Endothelial cell of coronary artery (primary cell): ENCODE results near the gene SLC10A3. TPM values are rescaled to one million over a fixed set of nuclear protein-coding genes. Genes with fewer than 3 reads are reported as not detected.

Experiments
- total RNA-seq: library from RNA; depleted of rRNA; stranded (reverse); fragments of >200 nt; gene quantifications from 2 replicates; pipeline ENCODE4 v1.2.3, GENCODE V29; 2014

The SLC10A3 gene, protein sequence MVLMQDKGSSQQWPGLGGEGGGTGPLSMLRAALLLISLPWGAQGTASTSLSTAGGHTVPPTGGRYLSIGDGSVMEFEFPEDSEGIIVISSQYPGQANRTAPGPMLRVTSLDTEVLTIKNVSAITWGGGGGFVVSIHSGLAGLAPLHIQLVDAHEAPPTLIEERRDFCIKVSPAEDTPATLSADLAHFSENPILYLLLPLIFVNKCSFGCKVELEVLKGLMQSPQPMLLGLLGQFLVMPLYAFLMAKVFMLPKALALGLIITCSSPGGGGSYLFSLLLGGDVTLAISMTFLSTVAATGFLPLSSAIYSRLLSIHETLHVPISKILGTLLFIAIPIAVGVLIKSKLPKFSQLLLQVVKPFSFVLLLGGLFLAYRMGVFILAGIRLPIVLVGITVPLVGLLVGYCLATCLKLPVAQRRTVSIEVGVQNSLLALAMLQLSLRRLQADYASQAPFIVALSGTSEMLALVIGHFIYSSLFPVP
- 8.2 and 14.5 TPM in 2 replicates for total RNA-seq

DNA sequence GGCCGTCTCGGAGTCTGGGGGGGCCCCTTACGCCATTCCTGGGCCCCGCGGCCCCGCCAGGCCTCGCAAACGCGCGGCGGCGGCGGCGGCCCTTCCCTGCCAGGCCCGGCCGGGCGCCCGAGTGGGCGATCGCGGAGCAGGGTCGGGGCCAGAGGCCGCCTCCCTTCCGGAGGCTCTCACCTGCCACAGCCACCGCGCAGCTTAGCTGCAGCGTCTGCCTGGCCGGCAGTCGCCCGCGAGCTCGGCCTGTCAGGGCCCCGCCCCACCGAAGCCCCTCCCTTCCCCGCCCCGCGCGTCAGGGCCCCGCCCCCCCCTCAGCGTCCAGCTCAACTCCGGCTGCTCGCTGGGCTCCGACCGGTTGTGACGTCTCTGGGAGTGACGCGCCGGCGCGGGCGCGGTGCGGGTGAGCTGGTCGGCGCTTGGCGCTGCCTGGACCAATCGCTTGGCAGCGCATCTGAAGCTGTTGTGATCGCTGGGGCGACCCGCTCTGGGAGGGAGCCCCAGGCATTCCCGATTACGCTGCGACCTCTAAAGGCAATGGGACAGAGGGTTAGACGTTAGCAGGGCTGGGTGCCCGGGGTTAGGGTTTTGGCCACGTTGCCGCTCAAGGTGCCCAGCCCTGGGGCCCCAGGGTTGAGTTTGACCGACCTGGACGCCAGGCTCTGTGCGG lies at the start of gene SLC10A3:
TSS of gene SLC10A3 (minus strand) at position 216 of the 670 bp plus-strand sequence. CDS start 1,689 bp downstream, outside the sequence.

DNA sequence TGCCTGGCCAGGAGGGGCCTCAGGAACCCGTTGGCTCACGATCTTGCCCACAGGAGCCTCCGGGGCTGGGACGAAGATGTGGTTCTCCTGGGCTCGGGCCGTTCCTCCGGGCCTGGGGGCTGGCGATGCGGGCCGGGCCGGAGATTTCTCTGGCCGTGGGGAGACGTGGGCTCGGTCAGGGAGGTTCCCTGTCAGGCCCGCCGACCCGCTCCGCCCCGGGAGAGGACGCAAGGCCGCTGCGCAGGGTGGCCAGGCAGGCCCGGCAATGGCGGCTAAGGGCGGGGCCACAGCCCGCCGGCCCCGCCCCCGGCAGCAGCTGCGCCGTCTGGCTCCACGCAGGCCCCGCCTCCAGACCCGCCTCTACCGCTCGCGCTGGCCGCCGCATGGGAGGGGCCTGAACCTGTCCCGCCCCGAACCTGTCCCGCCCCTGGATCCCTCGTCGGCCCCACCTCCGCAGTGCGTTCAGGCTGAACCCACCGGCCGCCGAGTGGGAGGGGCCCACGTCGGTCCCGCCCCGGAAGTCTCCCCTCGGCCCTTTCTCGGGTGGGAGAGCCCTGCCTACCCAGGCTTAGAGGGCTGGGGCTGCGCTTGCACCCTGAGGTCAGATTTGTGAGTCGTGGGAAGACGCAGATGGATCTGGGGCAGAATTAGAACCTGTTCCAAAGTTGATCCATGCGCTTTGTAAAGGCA lies 25.7 kb upstream of the SLC10A3 start, which contains the start of gene FAM3A:
TSS of gene FAM3A (minus strand) at position 267 of the 690 bp plus-strand sequence. CDS start 460 bp downstream, outside the sequence.

DNA sequence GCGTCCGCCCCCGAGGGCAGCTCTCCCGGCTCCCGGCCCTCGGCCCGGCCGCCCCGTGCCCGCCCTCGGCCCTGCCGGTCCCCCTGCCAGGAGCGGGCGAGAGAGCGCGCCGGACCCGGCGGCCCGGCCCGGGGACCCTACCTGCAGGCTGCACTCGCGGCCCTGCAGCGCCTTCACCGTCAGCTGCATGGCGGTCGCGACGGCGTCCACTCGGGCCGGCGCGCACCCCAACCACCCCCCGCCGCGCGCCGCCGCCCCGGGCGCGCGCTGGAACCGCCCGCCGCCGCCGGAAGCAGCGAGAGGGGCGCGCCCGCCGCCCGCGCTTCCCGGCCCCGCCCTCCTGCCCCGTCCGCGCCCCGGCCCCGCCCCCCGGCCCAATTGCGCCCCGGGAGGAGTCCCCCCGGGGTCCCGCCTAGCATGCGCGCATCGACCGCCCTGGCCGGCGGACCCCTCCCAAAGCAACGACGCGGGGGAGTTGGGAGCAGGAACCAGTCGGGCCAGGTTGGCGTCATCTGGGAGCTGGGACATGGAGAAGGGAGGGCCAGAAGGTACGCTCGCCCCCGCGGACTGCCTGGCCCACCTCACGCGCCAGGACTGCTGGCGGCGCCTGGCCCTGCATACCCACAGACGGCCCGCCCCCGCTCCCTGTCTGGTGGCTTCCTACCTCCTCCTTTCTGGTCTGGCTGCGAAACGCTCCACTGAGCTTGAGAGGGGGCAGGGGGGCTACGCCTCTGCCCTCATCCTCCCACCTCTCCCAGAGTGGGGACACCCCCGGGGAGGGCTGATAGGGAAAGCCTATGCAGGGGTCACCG lies 3.8 kb downstream of the SLC10A3 start, which contains the start of gene UBL4A:
TSS of gene UBL4A (minus strand) at position 220 of the 812 bp plus-strand sequence. CDS start at position 189, 31 bp downstream.

DNA sequence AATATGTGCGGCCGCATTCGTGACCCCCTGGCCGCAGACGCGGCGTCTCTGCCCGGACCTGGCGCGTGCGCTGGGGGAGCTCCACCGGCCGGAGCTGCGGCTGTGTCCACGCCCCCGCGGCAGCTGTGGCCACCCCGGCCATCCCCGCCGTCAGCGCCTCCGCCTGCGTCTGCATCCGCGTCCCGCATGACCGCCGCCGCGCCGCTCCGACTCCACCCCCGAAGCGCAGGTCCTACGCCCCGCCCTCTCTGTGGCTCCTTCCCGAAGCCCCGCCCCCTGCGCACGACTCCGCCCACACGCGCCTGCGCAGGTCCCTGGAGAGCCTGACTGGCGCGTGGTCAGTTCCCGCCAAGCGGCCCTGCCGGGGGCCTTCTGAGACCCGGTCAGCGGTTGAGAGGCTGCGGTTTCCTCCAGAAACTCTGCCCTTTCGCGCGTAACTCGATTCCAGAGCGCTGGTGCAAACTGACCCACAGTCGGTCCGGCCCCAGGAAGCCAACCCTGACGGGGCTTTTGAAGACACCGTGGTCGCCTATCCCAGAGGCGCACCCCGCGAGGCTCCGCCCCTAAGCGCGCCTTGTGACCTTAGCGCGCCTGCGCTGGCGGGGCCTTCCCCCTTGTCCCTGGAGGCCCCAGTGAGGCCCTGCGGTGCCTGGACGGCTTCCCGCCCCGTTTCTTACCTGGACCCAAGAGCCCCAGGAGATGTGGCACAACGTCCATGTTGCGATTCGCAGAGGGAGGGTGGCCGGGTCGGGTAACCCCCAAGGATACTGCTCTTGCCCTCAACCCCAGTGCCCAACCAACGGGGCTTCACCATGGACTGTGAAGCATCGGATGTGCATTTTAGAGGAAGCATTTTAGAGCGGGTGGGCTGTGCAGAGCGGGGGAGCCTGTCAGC lies 11.5 kb downstream of the SLC10A3 start, which contains the start of gene LAGE3:
TSS of gene LAGE3 (minus strand) at position 554 of the 895 bp plus-strand sequence. CDS start at position 188, 366 bp downstream.

DNA sequence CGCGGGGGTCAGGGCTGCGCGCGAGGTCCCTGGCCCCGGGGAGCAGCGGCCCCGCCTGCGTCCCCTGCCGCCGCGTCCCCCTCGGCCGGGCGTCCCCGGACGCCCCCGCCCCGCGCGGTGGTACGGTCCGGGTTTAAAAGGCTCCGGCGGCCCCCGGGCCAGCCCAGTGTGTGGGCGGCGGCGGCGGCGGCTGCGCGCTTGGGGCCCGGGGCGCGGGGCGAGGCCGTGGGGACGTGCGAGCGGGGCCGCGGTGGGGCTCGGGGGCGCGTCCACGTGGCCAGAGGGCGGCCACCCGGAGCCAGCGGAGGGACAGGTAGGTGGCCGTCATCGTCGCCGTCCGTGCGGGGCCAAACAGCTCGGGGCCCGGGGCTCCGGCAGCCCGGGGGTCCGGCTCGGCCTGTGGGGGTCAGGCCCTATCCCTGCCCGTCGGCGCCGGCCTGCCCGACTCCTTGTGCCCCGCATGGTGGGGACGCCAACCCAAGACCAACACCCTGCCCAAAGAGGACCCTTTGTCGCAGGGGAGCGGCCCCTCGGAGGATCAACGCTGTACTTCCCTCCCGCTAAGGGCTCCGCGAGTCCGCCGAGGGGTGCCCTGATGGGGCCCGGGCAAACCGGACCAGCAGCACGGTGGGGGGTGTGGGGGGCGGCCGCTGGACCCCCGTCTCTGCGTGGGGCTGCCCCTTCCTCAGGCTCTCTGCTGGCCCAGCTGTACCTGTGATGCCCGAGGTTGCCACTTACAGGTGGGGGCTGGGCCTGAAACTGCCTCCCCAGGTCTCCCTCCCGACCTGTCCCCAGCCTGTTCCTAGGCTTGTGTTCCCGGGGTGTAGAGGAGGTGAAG lies 32.1 kb downstream of the SLC10A3 start, which contains the start of gene PLXNA3:
TSS of gene PLXNA3 (plus strand) at position 166 of the 838 bp plus-strand sequence. CDS start 1,903 bp downstream, outside the sequence.

DNA sequence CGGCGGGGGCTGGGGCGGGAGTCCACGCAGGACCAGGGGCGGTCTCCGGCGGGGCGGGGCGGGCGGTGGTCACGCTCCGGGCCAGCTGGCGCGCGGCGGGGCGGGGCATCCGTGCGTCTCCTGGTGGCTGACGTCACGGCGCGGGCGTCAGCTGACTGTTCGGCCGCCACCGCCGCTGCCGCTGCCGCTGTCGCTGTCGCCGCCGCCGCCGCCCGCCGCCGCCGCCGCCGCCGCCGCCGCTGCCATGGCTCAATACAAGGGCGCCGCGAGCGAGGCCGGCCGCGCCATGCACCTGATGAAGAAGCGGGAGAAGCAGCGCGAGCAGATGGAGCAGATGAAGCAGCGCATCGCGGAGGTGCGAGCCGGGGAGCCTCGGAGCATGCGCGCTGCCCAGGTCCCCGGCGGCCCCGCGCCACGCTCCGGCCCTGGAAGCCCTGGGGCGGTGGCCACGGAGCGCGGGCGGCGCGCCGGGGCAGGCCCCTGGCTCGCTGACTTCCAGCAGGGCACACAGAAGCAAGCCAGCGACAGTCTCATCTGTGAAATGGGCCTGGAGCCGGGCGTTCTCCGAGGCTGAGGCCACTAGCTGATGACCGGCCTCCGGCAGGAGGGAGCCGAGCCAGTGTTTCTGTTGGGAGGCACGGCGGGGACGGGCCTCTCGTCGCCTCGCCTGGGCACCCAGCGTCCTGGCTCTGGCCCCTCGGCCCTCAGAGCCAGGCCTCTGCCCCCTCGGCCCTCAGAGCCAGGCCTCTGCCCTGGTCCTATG lies 46.3 kb downstream of the SLC10A3 start, which contains the start of gene FAM50A:
TSS of gene FAM50A (plus strand) at position 150 of the 763 bp plus-strand sequence. CDS start at position 245, 95 bp downstream.

Other genes starting within 250 kb of the SLC10A3 start
- gene OPN1MW3, start 233.0 kb downstream of the SLC10A3 start, total RNA-seq = not detected in 2 replicates
- not detected in 2 replicates for gene TEX28, start 195.5 kb downstream of the SLC10A3 start, total RNA-seq
- gene TKTL1, start 194.8 kb downstream of the SLC10A3 start, total RNA-seq = not detected in 2 replicates
- 2,046 and 3,187 TPM in 2 replicates for gene FLNA, start 116.0 kb downstream of the SLC10A3 start, total RNA-seq
- 19.9 and 20.2 TPM in 2 replicates for gene EMD, start 111.3 kb downstream of the SLC10A3 start, total RNA-seq
- 2,577 and 3,067 TPM in 2 replicates for gene RPL10, start 92.3 kb downstream of the SLC10A3 start, total RNA-seq
- 105 and 122 TPM in 2 replicates for gene DNASE1L1, start 81.4 kb downstream of the SLC10A3 start, total RNA-seq
- 13.2 and 32.1 TPM in 2 replicates for gene TAFAZZIN, start 79.1 kb downstream of the SLC10A3 start, total RNA-seq
- gene ATP6AP1, start 62.0 kb downstream of the SLC10A3 start, total RNA-seq = 62.0 and 87.5 TPM in 2 replicates
- 64.1 and 110 TPM in 2 replicates for gene GDI1, start 53.5 kb downstream of the SLC10A3 start, total RNA-seq
- gene FAM50A, start 46.5 kb downstream of the SLC10A3 start, total RNA-seq = 83.4 and 111 TPM in 2 replicates
- gene PLXNA3, start 32.3 kb downstream of the SLC10A3 start, total RNA-seq = 8.3 and 16.8 TPM in 2 replicates
- 10.4 and 12.2 TPM in 2 replicates for gene LAGE3, start 11.3 kb downstream of the SLC10A3 start, total RNA-seq
- gene UBL4A, start 4.0 kb downstream of the SLC10A3 start, total RNA-seq = 32.7 and 47.2 TPM in 2 replicates
- 23.0 and 32.4 TPM in 2 replicates for gene FAM3A, start 25.6 kb upstream of the SLC10A3 start, total RNA-seq
- gene G6PD, start 56.2 kb upstream of the SLC10A3 start, total RNA-seq = 34.5 and 66.3 TPM in 2 replicates
- 12.0 and 13.6 TPM in 2 replicates for gene IKBKG, start 57.0 kb upstream of the SLC10A3 start, total RNA-seq
- not detected in 2 replicates for gene CTAG1A, start 94.5 kb upstream of the SLC10A3 start, total RNA-seq
- gene CTAG1B, start 128.7 kb upstream of the SLC10A3 start, total RNA-seq = not detected in 2 replicates
- not detected in 2 replicates for gene CTAG2, start 162.9 kb upstream of the SLC10A3 start, total RNA-seq